Left ventricle myocardium inferior (tissue), 1 donor: ENCODE results near the gene TRIM46. TPM values are rescaled to one million over a fixed set of nuclear protein-coding genes. Genes with fewer than 3 reads are reported as not detected.
"Not testable (repeated sequence)": the region's sequence is repeated elsewhere in the genome, so short reads cannot be mapped to it uniquely, and the experiment has no call there.

Experiments
- DNase-seq: peaks from one replicate; pipeline ENCODE4 v3.0.0-alpha.2; 2020
- H3K27ac ChIP-seq: fragments of 200-600 bp; replicated peaks from 2 replicates; pipeline ENCODE4 v1.8.0; 2021
- H3K27me3 ChIP-seq: fragments of 200-600 bp; 2 replicates; pipeline ENCODE4 v1.8.0; 2021; ENCODE audit warnings: low read depth
- H3K36me3 ChIP-seq: fragments of 200-600 bp; 2 replicates; pipeline ENCODE4 v1.8.0; 2021
- H3K4me1 ChIP-seq: fragments of 200-600 bp; 2 replicates; pipeline ENCODE4 v1.8.0; 2021
- H3K4me3 ChIP-seq: fragments of 200-600 bp; 2 replicates; pipeline ENCODE4 v1.8.0; 2021; ENCODE audit warnings: mild to moderate bottlenecking, moderate library complexity
- H3K9me3 ChIP-seq: fragments of 200-600 bp; replicated peaks from 2 replicates; pipeline ENCODE4 v1.8.0; 2021
- intact Hi-C: fragments of 100-400 bp; cut with micrococcal nuclease; formaldehyde crosslinking; loops from one replicate; pipeline ENCODE4 v1.11.0; 2022
- total RNA-seq: library from RNA; stranded (reverse); fragmentation: NEBNext Ultra II Directional; extraction: Animal tissue kit (Norgen Biotek cat#: 25700); gene quantifications from one replicate; pipeline ENCODE4 v1.2.1, GENCODE V29; 2021
- TF ChIP-seq, protein P1 (sequence below): fragments of 200-600 bp; IDR thresholded peaks from 2 replicates; pipeline ENCODE4 v1.8.0; 2021; ENCODE audit warnings: antibody characterized with exemption, mild to moderate bottlenecking, borderline replicate concordance
- donor health status: DM: no; HTN: yes; CAD: no; lungs with severe emphysema.

The TRIM46 gene
- total RNA-seq, 1 donor from 2014 or later, result 0.11 TPM

DNA sequence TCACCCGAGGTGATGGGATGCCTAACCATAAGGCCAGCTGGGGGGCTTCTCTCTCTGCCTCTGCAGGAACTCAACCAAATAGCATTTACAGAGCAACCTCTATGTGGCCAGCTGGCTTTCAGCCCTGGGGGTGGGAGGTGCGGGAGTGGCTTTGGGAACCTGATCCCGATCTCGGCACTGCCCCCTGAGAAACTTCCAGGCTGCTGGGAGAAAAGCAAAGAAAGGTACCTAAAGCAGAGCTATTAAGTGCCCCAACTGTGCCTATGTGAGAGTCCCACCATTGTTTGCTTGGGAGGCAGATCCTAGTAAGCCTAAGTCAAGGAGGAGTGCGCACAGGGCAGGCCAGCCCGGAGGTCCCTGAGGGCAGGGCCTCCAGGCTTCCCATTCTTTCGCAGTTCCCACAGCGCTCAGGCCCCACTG, 7.6 kb upstream of the TRIM46 start:
- TF ChIP-seq, protein P1, sequence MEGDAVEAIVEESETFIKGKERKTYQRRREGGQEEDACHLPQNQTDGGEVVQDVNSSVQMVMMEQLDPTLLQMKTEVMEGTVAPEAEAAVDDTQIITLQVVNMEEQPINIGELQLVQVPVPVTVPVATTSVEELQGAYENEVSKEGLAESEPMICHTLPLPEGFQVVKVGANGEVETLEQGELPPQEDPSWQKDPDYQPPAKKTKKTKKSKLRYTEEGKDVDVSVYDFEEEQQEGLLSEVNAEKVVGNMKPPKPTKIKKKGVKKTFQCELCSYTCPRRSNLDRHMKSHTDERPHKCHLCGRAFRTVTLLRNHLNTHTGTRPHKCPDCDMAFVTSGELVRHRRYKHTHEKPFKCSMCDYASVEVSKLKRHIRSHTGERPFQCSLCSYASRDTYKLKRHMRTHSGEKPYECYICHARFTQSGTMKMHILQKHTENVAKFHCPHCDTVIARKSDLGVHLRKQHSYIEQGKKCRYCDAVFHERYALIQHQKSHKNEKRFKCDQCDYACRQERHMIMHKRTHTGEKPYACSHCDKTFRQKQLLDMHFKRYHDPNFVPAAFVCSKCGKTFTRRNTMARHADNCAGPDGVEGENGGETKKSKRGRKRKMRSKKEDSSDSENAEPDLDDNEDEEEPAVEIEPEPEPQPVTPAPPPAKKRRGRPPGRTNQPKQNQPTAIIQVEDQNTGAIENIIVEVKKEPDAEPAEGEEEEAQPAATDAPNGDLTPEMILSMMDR, result no peak
- no peak for DNase-seq
- peak overlapping the region; percentile 90 for H3K27ac ChIP-seq
- peaks cover 31% of the 10 kb centered on the region for H3K4me1 ChIP-seq
- intact Hi-C loops, result loop anchor here (5.0 kb wide), 1 partner anchor 74 kb away; no protein-coding TSS in a partner anchor
- peaks cover 23% of the 10 kb centered on the region for H3K36me3 ChIP-seq
- no peaks in the 10 kb centered on the region for H3K27me3 ChIP-seq
- H3K4me3 ChIP-seq, result peak overlapping the region; percentile 47
- peaks cover 7% of the 10 kb centered on the region for H3K9me3 ChIP-seq

DNA sequence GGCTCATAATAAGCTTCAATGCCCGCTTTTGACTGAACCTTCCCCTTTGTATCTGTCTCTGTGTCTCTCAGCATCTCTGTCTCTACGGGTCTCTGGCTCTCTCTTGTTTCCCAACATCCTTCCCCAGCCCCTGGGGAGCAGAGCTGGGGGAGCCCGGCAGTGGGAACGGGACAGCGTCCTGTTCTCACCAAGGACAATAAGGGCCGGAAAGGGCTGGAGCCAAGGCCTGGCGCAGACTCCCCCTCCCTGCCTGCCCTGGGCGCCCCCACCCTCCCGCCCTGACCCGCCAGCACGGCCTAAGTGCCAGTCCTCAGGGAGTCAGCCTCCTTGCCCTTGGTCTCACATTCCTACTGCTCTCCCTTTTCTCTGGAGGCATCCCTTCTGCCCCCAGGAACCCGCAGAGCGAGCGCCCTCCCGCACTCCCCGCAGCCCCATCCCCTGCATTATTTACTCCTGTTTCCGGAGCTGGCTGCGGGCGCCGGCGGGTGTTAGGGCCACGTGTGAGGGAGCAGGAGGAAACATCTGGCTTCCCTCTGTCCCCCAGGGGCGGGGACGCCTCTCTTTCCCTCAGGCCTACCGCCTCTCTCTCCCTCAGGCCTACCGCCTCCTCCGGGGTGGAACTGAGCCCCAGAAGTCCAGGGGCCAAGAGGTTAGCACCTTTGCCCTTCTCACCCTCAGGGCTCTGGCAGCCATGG, 7.0 kb upstream of the TRIM46 start:
- intact Hi-C loops, result loop anchor here (5.0 kb wide), 1 partner anchor 74 kb away; no protein-coding TSS in a partner anchor

DNA sequence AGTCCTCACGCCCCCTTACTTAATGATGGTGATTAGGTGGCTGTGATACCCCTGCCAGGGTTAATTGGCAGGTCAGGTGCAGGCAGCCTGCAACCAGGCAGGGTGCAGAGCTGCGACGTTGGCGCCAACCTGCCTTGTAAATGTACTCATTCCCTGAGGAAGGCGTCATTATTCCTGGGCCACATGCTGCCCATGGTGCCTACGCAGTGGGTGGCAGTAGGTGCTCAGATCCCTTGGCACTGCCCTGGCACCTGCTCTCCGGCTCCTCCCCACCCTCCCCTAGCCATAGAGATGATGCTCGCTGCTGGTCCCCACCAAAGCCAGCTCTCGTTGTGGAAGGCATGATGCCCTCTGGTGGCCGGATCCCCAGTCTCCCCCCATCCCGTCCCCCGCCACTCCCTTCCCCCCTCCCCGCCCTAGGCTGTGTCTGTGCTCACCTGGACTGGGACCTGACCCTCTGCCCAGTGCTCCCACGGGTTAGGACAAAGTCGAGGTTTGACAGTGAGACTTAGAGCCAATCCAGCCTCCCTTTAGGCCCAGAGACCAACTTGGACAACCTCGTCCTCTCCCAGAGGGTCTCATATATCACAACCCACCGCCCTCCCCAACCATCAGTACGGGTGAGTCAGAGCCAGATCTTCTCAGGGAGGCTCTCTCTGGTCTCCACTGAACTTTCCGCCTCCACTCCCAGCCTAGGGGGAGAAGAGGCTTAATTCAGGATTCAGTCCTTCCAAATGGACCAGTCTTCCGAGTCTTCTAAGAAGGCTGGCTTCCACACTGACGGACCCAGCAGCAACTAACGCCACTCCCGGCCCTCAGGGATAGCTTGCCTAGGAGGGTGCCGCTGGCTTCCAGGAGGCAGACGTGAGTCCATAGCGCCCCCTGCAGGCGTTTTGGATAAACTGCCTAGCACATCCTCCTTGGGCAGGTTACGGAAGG, 6.2 kb upstream of the TRIM46 start:
- Histone ChIP-seq H3K36me3 (peaks cover 23% of the 10 kb centered on the region), H3K9me3 (peaks cover 7% of the 10 kb centered on the region), H3K4me1 (peaks cover 43% of the 10 kb centered on the region), H3K4me3 (peak overlapping the region; percentile 47), H3K27me3 (no peaks in the 10 kb centered on the region), H3K27ac (peak overlapping the region; percentile 90)
- DNase-seq, result peak; percentile 90
- TF ChIP-seq, protein P1, result peak; percentile 86
- intact Hi-C loops, result loop anchor here (5.0 kb wide), 1 partner anchor 75 kb away; no protein-coding TSS in a partner anchor

More for the DNA sequence above, 7.0 kb upstream of the TRIM46 start:
- peaks cover 23% of the 10 kb centered on the region for H3K36me3 ChIP-seq
- peak; percentile 81 for DNase-seq
- TF ChIP-seq, protein P1, result no peak
- H3K27ac ChIP-seq, result peak overlapping the region; percentile 90
- no peaks in the 10 kb centered on the region for H3K27me3 ChIP-seq
- peaks cover 36% of the 10 kb centered on the region for H3K4me1 ChIP-seq
- H3K9me3 ChIP-seq, result peaks cover 7% of the 10 kb centered on the region
- peak overlapping the region; percentile 47 for H3K4me3 ChIP-seq

DNA sequence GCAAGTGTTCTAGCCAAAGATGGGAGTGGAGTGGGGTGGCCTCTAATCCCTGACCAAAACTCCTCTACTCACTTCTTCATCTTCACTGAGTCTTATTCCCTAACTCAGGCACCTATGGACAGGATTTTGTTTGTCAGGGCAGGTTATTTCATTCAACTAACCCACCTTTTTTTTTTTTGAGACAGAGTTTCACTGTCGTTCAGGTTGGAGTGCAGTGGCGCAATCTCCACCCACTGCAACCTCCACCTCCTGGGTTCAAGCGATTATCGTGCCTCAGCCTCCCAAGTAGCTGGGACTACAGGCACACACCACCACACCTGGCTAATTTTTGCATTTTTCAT, 5.6 kb upstream of the TRIM46 start:
- peaks cover 23% of the 10 kb centered on the region for H3K36me3 ChIP-seq
- peak overlapping the region; percentile 90 for H3K27ac ChIP-seq
- H3K4me3 ChIP-seq, DNase-seq, H3K27me3 ChIP-seq, H3K9me3 ChIP-seq: not testable (repeated sequence)
- intact Hi-C loops, result loop anchor here (5.0 kb wide), 1 partner anchor 76 kb away; no protein-coding TSS in a partner anchor
- peaks cover 50% of the 10 kb centered on the region for H3K4me1 ChIP-seq

DNA sequence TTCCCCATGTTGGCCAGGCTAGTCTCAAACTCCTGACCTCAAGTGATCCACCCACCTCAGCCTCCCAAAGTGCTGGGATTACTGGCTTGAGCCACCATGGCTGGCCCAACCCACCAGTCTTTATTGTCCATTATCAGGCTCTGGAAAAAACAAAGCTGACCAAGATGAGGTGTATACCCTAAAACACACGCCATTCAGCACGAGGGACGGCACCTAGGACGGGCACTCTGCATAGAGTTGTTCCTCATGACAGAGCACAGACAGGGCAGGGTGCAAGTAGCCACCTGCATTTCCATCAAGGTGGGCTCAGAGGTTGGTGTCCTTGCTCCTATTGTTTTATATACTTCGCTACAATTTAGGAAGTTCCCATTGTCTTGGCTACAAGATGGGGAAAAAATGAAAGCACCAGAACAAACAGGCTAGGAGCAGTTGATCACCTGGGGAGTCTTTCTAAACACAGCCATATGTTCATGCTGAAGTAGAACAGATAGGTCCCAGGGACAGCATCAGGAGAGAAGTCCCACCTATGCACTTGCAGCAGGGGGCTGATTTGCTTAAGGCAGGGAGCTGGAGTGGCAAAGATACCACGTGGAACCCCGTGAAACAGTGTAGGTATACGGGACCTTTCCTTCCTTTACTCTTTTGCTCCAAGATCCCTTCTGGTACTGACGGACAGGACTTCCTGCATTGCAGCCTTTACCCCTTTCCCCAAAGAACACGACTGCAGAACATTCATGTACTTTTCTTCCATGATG, 5.0 kb upstream of the TRIM46 start:
- DNase-seq, result no peak
- intact Hi-C loops, result loop anchor here (5.0 kb wide), 1 partner anchor 76 kb away; no protein-coding TSS in a partner anchor
- Histone ChIP-seq H3K9me3 (peaks cover 7% of the 10 kb centered on the region), H3K27me3 (peaks cover 2% of the 10 kb centered on the region), H3K27ac (no peak overlapping the region), H3K4me3 (no peak overlapping the region), H3K36me3 (peaks cover 23% of the 10 kb centered on the region), H3K4me1 (peaks cover 55% of the 10 kb centered on the region)
- TF ChIP-seq, protein P1, result no peak
